ENCODE measurements around the gene EEPD1.

EEPD1 gene

DNA sequence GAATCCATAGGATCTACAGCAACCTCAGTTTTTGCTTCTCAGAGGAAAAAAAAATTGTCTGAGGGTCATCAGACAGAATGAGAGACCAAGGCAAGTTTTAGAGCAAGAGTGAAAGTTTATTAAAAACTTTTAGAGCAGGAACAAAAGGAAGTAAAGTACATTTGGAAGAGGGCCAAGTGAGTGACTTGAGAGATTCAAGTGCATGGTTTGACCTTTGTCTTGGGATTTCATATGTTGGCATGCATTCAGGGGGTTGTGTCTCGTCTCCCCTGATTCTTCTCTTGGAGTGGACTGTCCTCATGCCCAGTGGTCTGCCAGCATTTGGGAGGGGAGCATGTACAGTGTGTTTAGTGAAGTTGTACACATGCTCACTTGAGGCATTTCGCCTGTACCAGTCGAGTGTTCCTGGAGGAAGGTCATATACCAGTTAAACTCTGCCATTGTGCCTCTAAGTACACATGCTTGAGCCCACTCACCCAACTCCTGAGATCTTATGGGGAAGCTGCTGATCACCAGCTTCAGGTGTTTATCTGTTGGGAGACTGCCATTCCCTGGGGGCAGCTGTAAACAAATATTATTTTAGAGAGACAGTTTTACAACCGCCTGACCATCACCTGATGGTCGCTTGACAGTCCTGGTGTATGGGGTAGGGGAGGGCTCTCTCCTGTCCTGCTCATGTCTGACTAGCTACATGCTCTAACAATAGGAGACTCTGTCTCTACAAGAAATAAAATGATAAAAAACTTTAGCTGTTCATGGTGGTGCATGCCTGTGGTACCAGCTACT lies 109.4 kb downstream of the EEPD1 start:
- DNase-seq = no peak

DNA sequence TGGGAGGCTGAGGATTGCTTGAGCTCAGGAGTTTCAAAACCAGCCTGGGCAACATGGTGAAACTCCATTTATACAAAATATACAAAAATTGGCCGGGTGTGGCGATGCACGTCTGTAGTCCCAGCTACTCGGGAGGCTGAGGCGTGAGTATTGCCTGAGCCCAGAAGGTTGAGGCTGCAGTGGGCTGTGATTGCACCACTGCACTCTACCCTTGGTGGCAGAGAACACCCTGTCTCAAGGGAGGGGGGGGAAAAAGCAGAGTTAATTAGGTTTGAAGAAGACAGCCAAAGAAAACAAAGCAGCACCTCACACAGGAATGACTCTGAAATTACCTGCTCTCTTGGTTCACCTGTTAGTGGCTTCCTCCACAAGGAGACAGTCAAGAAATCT lies 110.0 kb downstream of the EEPD1 start:
- no peak for DNase-seq

DNA sequence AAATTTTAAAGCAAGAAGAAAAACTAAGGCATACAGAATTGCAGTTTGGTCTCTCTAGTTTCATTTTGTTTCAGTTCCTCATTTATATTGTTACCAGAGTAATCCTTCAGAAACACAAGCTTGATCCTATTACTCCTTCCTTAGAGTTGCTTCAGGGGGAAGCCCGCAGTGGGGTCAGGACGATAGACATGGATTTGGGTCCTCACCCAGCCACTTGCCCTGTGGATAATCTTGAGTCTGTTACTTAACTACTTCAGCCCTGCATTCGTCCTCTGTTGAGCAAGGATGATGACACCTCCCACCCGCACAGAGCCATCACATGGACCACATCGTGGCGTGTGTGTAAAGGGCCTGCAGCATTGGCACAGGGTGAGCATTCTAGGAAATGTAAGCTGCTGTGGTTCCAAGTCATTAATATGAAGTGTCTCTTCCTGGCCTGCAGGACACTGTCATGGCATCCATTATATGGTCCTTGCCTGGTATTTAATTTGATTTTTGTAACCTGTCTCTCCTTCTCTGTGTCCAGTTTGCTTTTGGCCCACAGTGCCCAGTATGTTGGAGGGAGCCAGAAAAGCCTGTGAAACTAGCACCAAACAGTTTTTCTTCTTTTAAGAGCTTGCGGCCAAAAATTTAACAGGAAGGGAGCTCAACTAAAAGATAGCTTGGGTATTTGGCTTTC lies 111.2 kb downstream of the EEPD1 start:
- DNase-seq = no peak

DNA sequence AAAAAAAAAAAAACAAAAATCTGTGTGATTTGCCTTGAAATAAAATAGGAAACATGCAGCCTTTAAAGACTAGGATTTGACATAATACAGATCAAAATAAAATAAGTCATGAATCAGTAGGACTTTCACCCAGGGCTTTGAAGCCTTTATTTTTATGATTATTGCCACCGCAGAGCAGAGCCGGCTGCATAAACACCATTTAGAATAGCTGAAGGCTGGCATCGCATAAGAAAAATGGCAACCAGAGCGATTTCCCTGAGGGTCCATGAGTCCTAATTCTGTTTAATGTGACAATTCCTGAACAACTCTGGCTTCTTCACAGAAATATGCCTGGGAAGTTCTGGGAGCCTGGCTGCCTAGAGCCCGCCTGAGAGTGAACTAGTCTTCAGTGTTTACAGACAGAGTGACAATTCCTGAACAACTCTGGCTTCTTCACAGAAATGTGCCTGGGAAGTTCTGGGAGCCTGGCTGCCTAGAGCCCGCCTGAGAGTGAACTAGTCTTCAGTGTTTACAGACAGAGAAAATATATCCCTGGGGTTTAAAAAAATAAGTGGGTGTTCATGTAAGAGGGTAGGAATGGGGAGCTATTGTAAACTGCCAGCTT lies 112.0 kb downstream of the EEPD1 start:
- DNase-seq = no peak

DNA sequence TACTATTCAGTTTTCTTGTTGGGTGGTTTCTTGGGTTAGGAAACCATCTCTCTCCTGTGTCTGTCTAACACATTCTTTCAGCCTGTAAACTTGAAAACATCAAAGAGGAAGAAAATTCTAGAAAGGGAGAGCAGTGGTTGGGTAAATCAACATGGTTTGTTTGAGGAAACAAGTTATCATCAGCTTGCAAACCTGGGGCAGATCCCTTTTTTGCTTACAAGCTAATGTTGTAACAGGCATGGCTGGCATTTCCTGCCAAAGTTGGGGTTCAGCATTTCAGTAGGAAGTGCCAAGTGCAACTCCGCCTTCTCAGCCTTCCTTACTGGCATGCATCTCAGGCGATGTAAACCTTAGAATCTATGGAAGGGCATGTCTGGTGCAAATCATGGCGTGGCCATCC lies 112.6 kb downstream of the EEPD1 start:
- no peak for DNase-seq

DNA sequence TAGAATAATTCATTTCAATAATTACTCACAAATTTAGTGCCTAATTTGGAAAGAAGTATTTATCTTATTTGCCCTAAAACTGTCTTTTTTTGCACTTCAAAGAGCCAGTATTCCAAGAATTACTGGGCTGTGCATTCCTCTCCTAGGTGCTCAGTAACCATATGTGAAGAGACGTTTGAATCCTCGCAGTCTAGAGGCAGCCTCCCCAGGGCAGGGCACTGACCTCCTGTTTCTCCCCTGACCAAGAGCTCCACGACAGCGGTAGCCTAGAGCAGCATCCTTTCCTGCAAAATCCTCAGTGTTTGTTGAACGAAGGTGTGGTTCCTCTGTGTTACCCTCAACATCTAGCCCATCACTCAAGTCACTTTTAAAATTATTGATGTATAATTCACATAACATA lies 113.1 kb downstream of the EEPD1 start:
- no peak for DNase-seq

DNA sequence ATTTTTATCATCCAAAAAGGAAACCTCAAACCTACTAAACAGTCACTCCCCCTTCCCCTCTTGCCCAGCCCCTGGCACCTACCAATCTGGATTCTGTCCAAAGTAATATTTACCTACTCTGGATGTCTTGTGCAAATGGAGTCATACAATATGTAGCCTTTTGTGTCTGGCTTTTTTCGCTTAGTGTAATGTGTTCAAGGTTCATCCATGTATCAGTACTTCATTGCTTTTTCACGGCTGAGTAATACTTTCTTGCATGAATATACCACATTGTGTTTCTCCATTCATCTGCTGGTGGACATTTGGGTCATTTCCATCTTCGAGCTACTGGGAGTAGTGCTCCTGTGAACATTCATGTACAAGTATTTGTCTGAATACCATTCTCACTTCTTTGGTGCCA lies 113.6 kb downstream of the EEPD1 start:
- DNase-seq = peak; percentile 54

DNA sequence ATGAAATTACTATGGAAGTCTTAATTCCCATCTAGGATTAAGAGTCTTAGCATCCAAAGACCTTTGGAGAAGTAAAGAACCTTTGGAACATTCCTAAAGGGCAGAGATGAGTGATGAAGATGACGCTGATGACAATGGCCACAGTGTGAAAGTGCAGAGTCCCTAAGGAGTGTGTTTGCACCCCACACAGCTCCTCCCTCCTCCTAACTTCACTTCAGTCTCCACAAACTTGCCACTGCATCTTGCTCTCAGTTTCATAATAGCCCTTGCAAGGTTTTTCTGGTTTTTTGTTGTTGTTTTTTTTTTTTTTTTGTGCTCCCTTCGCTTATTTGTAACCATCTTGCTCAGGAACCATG lies 119.1 kb downstream of the EEPD1 start:
- no peak for DNase-seq

DNA sequence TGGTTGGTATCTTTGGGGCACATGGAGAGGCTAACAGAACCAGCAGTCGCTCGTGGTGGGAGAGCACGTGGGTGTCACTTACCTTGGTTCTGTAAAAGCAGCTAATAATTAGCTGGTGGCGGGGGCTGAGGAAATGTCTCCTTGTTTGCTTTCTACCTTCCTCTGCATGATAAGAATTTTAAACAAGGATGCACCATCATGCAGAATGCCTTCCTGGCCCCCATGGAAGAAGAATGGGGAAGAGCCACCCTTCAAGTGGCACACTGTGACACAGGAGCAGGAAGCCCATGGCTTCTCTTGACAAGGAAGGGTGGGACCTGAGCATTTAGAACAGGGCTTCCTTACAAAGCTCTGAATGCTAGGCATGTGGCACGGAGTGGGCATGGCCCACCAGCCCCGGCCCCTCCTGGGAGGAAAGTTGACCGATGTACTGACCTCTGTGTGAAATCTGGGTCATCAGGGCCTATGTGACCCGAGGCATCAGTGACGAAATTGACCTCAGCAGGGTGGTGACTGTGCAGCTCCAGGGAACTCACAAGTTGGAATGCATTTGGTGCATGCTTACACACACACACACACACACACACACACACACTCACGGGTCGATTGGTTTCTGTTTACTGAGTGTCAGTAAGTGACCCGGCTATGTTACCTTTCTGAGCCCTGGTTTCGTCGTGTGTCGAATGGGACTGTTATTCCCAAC lies 119.7 kb downstream of the EEPD1 start:
- DNase-seq = no peak

DNA sequence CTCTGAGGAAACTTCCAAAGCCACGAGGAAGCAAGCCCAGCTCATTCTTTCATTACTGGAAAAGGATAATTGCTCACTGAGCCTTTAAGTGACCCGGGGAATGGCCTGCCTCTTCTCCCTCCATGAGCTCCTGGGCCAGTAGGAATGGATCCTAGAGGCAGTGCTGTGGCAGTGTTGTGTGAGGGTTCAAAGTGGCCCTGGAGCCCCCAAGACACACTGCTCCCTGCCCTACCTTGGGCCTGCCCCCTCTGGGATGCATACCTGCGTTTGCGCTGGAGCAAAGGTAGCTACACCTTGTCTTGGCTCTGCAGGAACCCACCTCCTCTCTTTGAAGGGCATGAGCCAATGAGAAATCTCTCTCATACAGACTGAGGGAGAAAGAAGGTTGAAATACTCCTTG lies 120.8 kb downstream of the EEPD1 start:
- no peak for DNase-seq

DNA sequence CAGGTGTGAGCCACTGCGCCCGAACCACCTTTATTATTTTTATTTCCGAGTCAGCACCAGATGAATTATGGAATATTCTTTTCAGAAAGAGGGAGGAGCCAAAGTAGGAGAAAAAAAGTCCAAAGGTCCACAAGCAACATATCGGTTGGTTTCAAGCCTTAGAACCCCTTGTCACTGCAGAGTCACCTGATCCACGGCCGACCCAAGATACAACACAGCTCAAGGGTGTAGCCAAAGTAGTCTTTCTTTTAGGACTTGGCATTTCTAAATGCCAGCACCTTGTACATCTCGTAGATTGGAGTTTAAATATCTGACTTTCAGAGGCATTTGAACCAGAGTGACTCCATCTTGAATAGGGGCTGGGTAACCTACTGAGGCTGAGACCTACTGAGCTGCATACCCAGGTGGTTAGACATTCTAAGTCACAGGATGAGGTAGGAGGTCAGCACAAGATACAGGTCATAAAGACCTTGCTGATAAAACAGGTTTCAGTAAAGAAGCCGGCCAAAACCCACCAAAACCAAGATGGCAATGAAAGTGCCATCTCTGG lies 122.8 kb downstream of the EEPD1 start:
- DNase-seq = no peak

DNA sequence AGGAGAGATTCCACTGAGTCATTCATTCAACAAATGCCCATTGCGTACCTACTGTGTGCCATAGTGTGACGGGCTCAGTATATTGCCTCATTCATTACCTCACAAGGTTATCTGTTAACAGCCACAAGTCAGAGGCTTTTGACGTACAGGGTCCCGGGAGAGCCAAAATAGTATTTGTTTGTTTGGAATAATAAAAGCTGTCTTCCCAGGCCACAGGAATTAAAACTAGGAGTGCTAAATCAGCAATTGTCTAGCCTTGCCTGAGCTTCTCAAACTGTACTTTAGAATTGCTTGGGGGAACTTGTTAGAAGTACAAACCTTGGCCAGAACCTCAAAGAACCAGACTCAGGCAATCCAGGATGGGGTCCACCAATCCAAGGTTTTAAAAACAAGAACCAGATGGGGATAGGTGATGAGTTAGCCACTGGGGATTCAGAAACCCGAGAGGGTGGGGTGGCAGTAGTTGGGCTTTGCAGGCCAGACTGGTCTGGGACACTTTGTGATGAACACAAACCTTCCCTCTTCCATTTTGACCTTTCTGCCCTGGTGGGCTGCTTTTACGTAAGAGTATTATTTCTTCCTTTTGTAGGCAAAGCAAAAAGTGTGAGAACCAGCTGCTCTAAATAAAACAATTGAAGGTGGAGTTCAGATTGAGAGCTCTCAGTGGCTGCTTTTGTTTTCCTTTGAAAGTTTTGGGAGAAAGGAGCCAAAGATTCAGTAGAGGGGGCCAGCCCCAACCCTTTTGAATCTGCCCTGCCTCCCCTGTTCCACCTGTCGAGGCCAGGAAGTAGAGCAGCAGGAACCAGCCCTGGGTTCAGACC lies 123.6 kb downstream of the EEPD1 start:
- DNase-seq = no peak

DNA sequence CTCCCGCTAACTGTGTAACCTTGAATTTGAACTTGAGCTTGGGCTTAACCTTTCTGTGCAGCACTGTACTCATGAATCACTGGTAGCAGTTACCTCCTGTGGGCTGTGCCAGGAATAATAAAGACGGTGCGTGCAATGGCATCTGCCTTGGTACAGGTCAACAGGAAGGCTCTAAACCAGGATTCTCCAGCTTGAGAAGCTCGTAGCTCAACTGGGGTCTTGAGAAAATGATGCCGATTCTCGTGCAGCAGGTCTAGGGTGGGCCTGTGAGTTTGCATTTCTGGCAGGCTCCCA lies 124.1 kb downstream of the EEPD1 start:
- DNase-seq = no peak

DNA sequence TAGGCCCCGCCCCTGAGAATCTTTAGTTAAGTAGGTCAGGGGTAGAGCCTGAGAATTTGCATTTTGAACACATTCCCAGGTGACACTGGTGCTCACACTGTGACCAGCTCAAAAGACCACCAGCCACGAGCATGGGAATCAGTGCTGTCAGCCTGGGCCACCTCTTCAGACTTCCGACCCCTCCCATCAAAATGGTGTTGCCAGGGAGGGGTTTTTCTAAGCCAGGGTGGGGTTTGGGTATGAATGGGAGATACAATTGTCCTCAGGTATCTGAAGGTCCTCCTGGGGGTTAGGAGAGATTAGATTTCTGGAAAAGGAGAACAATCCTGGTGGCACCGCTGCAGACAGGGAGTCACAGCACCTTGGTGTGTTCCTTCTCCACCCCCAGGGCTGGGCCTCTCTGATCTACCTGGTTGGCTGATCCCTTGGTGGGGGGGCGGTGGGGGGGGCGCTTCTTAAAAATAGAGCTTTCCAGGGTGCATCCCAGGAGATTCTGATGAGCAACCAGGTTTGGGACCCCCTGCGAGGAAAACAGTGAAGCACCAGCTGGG lies 125.1 kb downstream of the EEPD1 start:
- no peak for DNase-seq

DNA sequence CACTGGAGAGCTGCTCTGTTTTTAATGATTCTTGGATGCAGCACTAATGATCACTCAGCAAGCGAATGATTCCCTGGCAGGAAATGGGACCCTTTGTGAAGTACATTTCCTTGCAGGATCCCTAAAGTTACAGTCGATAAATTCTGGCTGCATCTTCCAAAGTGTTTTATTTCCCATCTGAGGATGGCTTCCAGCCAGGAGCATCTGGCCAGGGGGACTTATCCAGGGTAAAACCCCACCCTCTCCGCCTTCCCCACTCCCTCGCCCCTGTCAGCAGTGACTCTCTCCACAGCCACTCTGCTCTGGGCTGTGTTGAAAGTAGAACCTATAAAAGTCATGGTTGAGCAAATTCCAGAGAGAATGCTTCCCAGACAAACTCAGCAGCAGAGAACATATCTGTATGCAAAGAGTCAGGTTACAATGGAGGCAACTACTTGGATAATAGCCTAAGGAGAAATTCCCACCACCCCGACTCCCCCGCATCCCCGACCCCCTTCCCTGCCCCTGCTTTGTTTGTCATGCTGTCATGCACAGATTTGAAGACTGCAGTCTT lies 125.6 kb downstream of the EEPD1 start:
- DNase-seq = no peak

DNA sequence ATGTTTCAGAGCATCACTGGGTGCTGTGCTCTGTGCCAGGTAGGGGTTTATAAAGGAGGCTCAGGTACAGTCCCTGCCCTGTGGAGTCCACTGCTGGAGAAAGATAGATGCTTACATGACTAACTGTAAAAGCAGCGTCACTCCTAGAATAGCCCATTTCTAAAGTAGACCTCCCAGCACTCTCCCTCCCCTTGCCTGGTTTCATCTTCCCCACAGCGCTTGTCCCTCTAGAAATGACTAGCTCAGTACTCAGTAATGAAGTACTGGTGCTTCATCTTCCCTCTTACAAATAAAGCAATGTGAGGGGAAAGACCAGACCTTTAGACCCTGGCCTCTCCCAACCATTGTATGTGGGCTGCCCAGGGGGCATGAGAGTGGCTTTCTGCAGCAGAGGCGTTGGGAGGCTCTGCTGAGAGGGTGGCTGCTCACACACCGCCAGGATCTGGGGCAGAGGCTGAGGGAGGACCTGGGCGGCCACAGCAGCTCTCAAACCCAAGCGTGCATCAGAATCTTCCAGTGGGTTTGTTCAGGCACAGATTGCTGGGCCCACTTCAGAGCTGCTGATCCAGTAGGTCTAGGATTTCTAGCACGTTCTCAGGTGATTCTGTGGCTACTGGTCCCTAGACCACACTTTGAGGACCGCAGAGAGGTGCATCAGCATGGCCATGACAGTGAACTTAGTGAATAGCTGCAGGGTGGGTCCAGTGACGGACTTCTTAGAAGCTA lies 126.3 kb downstream of the EEPD1 start:
- DNase-seq = no peak

DNA sequence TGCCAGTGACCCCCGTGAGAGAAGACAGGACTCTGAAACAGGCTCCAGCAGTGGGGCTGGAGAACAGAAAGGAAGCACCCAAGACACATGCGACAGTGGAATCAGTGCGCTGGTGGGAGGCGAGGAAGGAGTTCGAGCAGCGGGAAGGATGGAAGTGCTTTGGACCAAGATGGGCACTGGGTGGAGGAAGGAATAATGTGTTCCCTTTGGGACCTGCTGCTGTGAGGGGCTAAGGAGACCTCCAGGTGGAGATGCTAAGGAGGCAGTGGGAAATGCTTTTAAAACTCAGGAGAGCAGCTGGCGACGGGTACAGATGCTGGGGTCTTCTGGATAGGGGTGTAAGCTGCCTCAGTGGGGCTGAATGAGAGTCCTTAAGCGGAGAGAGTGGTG lies 126.9 kb downstream of the EEPD1 start:
- DNase-seq = no peak

DNA sequence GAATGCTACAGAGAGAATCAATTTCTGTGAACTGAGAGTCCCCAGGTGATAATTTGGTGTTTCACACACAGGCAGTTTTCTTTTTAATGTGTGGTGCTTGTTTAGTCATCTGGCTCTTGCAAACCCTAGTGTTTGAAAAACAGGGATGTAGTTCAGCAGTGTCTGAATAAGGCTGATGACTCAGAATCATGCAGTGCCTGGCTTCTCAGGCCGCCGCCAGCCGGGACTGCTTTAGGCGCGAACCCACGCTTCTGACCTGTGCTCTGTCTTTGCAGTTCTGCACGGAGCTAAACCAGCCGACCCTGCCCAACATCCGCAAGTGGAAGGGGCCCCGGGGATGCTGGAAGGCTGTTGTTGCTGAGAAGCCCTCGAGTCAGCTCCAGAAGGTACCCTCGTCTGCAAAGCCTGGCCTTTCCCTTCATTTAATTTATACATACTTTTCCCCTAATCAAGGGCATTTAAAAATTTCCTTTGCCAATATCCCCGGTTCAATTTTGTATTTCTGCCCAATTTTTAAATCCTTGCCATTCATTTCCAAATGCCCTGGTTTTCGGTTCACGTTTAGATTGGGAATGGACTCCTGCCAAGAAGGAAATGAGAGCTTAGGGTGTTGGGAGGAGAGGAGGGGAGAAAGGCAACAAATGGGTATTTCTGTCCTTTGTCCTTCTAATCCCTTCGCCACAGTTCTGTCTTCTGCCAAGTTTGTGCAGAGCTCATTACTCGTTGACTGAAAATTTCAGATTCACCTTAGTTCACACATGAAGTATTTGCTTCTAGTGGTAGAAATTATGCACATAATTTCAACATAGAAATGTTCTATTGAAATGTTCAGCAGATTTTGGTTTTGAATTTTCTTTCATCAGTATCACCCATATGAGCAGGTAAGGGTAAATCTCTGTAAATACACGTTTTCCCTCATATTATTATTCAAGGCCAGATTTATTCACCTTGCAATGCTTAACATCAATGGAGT lies 128.1 kb downstream of the EEPD1 start:
- no peak for DNase-seq

DNA sequence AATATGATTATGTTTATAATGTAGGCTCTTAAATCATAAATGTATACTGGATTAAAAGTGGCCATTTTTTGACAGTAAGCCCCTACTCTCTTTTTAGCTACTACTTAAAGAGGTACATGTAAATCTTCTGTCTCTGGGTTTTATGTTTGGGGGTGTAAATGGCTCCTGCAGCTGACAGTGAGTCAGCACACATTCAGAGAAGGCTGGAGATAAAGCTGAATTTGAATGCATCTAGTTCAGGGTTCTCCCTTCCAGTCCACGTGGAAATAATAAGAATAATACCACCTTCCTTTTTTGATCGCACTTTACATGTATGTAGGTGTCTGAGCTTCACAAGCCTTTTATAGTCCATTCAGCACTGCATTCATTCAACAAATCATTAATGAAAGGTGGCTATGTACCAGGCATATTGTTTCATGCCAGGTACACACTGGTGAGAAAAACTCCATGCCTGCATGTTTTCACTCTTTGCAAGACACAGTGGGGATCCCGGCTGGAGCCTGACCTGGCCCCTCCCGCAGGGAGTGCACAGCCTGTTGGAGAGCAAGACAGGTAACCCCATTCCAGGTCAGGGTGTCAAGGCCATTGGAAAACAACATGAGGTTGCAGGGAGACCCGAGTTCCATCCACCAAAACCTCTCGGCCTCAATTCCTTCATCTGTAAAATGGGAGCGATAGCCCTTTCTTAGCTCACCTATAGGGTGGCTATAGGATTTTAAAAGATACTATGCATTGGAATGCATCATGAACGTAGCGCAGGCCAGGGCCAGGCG lies 129.1 kb downstream of the EEPD1 start:
- DNase-seq = no peak

Measured in NCI-H748 treated with DMSO at 0.1 percent for 48 hours (cell line).